Mammary microvascular endothelial cell (primary cell): ENCODE data around the gene NAA20. TPM values are rescaled to one million over a fixed set of nuclear protein-coding genes. Genes with fewer than 3 reads are reported as not detected.

ENCODE experiments used
- total RNA-seq: library from RNA; depleted of rRNA; stranded (reverse); fragments of >200 nt; gene quantifications from 2 replicates; pipeline ENCODE4 v1.2.3, GENCODE V29; 2015

The NAA20 gene, protein sequence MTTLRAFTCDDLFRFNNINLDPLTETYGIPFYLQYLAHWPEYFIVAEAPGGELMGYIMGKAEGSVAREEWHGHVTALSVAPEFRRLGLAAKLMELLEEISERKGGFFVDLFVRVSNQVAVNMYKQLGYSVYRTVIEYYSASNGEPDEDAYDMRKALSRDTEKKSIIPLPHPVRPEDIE
- total RNA-seq = 35.8 and 45.8 TPM in 2 replicates

DNA sequence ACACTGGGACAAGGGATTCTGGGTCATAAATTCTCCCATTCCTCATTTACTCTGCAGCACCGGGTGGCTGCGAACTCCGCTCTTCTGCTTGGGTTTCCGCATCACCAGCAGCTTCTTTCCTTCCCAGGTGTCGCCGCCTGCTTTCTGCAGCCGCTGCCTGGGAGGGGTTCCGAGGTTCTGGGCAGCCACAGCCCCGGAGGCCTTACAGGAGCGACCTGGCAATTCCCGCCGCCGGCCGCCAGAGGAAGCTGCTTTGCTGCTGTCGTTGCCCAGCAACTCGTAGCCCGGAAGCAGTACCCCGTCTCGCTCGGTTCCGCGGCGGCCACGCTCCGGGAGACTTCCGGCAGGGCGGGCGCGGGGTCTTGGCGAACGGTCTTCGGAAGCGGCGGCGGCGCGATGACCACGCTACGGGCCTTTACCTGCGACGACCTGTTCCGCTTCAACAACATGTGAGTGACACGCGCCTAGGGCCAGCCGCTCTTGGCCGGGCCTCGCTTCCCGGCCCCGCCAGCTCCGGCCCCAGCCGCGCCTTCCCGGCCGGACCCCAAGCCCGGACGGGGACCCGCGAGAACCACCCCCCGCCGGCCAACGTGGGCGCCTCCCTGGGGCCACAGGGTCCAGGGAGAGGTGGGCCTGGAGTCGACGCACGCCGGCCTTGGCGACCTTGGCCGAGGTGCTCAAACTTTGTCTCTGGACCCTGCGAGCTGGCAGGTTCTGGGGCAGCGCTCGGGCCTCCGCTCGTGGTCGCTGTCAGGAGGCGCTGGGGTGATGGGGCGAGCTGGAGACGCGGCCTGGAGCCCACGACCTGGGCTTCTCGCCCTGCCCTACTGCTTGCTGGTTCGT is at the start of gene NAA20:
NAA20 (plus strand) TSS at position 362 of the 843 bp plus-strand sequence; CDS start at position 397, 35 bp downstream.

DNA sequence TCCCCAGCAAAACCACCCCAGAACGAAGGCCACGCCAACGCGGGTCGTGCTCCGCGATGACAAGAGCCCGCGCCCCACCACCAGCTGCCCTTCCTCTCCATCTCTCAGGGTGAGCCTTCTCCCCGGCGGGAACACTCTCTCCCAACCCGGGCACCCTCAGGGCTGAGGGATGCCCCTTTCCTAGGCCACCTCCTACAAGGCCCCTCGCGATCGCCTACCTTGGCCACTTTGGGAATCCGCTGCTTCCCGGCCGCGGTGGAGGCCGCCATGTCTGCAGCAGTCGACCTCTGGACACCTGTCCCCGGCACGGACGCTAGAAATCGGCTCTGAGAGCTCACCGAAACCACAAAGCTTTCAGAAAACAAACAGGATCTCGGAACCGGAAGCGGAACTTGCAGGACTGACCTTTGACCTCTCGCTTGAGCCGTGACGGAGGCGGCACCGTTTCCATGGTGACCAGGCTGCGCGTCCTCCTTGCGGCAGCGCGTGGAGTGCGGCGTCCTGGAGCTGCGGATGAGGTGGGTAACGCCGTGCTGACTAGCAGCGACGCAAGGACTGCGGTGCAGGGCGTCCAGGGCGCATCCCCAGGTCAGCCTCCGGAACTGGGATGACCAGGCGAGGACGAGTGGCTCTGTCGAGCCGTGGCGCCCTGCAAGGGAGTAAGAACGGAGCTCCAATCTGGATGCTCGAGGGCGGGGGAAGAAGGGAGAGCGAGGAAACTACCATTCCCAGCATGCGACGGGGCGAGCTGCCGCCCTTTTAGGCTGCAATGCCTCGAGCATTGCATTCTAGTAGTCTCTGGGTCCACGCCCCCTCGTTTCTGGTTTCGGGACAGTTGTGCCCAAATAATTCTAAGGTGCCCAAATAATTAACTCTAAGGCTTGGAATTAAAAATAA is 35.2 kb downstream of the NAA20 start, which contains the start of the genes CFAP61 and CRNKL1:
CFAP61 (plus strand) TSS at position 459 of the 897 bp plus-strand sequence. CDS start 4,122 bp downstream, outside the sequence.
CRNKL1 (minus strand) TSS at position 393 of the 897 bp plus-strand sequence; CDS start at position 269, 124 bp downstream.

Other genes with a start within 250 kb of the NAA20 start
- 17.3 and 17.6 TPM in 2 replicates for gene CRNKL1, start 35.1 kb downstream of the NAA20 start, total RNA-seq
- gene CFAP61, start 35.2 kb downstream of the NAA20 start, total RNA-seq = not detected in 2 replicates